Stimulated activated CD4-positive, alpha-beta T cell treated with anti-CD3 and anti-CD28 coated beads, Interleukin-4, amount 100 ng/mL, for 24 hours (primary cell): Measurements from ENCODE around the gene SH3GLB2.
"Not testable (repeated sequence)": the region's sequence is repeated elsewhere in the genome, so short reads cannot be mapped to it uniquely, and the experiment has no call there.

Experiments used
- DNase-seq: peaks from one replicate; pipeline ENCODE4 v3.0.0-alpha.2; 2020

The SH3GLB2 gene

DNA sequence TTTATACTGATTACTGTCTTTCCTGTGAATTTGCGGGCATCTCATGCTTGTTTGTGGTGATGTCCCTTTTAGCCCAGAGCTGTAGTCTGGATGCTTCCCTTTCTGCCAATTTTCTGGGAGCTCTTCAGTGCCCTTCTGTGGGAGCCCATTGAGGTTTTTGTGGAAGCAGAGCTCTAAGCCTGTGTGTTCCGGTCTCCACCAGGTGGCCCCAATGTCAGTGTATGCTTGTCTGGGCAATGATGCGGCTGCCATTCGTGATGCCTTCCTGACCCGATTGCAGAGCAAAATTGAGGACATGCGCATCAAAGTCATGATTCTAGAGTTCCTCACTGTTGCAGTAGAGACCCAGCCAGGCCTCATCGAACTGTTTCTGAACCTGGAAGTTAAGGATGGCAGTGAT, 35.1 kb downstream of the SH3GLB2 start:
- no peak for DNase-seq

DNA sequence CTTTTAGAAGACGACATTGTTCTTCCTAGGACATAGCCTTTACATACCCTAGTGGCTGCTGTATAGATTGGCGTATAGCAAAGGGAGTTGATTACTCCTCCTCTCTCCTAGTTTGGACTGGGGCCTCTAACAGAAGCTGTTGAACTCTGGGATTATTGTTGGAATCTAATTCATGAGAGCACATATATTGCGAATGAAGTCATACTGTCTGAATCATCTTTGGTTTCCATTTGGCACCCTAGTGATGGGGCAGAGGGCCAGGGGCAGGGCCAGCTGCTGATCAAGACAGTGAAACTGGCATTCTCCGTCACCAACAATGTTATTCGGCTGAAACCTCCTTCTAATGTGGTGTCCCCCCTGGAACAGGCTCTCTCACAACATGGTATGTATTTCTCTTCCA, 40.3 kb downstream of the SH3GLB2 start:
- DNase-seq = no peak

DNA sequence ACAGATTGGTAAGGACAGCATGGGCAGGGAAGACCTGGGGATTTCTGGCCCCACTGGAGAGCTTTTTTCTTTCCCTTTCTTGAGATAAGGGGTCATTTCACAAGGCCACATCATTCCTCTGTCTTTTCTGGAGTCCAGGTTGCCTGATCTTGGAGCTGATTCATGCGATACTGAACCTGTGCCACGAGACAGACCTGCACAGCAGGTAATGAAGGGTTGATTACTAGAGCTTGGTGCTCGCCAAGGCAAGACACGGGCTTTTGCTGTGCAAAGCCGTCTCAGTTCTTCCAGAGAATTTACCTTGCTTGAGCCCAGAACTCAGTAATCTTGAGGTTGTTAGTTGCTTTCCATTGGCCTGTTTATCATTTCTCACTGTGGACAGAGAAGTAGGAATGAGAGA, 41.5 kb downstream of the SH3GLB2 start:
- DNase-seq = no peak

DNA sequence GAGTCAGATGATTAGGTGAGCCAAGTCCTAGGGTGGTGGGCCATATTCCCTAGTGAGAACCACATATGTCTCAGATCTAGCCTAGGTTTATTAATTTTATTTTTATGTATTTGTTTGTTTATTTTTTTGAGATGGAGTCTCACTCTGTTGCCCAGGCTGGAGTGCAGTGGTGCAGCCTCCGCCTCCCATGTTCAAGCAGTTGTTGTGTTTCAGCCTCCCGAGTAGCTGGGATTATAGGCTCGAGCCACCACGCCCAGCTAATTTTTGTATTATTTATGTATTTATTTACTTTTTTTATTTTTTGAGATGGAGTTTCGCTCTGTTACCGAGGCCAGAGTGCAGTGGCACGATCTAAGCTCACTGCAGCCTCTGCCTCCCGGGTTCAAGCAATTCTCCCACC, 44.6 kb downstream of the SH3GLB2 start:
- no peak for DNase-seq

DNA sequence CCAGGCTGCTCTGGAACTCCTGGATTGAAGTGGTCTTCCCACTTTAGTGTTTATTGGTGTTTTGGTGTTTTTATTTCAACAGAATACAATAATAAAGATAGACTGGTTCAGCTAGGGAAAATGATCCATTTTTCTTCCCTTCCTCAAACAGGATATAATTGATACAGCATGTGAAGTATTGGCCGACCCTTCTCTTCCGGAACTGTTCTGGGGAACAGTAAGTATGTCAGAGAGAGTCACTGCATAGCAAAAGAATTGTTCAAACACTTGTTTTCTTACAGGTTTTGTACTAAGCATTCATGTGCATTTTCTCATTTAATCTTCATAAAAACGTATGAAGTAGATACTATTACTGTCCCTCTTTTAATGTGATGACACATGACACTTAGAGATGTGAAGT, 49.0 kb downstream of the SH3GLB2 start:
- DNase-seq = no peak

DNA sequence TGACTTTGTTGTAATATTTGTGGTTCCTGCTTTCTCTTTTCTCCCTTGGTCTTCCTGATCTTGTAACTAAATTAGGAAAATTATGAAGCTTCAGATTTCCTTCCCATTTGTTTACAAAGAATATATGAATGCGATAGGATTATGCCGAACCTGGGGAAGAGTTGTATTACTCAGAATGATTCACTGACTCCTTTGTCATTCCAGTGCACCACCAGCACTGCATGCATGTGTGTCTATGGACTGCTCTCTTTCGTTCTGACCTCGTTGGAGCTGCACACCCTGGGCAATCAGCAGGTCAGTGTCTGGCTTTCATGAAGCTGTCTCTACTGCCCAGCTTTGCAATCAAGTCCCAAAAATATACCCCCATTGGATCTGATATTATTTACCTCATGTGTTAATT, 55.2 kb downstream of the SH3GLB2 start:
- no peak for DNase-seq

DNA sequence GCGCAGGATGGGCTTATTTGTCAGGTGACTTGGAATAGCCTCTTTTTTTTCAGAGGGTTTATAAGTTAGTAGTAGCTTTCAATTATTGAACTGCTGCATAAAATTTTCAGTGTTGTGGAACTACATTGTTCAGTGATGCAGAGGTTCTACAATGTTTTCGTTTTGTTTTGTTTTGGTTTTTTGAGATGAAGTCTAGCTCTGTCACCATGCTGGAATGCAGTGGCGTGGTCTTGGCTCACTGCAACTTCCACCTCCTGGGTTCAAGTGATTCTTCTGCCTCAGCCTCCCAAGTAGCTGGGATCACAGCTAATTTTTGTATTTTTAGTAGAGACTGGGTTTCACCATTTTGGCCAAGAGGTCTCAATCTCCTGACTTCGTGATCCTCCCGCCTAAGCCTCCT, 58.6 kb downstream of the SH3GLB2 start:
- DNase-seq = no peak

DNA sequence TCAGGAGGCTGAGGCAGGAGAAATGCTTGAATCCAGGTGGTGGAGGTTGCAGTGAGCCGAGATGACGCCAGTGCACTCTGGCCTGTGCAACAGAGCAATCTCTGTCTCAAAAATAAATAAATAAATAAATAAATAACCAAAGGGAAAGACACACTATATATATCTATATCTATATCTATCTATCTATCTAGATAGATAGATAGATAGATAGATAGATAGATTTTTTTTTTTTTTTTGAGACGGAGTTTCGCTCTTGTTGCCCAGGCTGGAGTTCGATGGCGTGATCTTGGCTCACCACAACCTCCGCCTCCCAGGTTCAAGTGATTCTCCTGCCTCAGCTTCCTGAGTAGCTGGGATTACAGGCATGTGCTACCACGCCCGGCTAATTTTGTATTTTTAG, 66.7 kb downstream of the SH3GLB2 start:
- DNase-seq = not testable (repeated sequence)
